HL-60 (cell line): ENCODE data around the gene ASTN2.

ENCODE experiments used
- CTCF ChIP-seq: IDR thresholded peaks from one replicate; pipeline ENCODE4 v1.5.1; 2011; ENCODE audit warnings: low read length, control low read depth, inconsistent platforms; ENCODE audit not compliant: insufficient read depth
- GABPA ChIP-seq: IDR thresholded peaks from 2 replicates; pipeline ENCODE4 v1.6.1; 2012; ENCODE audit warnings: low read depth
- REST ChIP-seq: IDR thresholded peaks from 2 replicates; pipeline ENCODE4 v1.6.1; 2012; ENCODE audit warnings: low read depth; ENCODE audit not compliant: insufficient replicate concordance
- SPI1 ChIP-seq: IDR thresholded peaks from 2 replicates; pipeline ENCODE4 v1.6.1; 2012; ENCODE audit warnings: low read depth, mild to moderate bottlenecking, borderline replicate concordance

- no peak for TF ChIP-seq CTCF
- no peak for TF ChIP-seq REST
- TF ChIP-seq GABPA: no peak
- no peak for TF ChIP-seq SPI1
Measured at GRCh38 chr9:116688806-116689485, 725.9 kb downstream of the ASTN2 start.
